Psoas muscle (tissue), 8 donors: ENCODE measurements around the gene ELMO1. TPM values are rescaled to one million over a fixed set of nuclear protein-coding genes. Genes with fewer than 3 reads are reported as not detected.

Experiments used
- ATAC-seq, 4 donors: fragments of 200-7000 bp; cut with Tn5 transposase; one replicate each; pipeline ENCODE4 v1.9.1; 2020; ENCODE audit warnings: moderate library complexity in 3 of 4, mild to moderate bottlenecking in 2 of 4
- DNase-seq, 2 donors: peaks; one replicate each; pipeline ENCODE4 v3.0.0-alpha.2; 2020
- H3K27ac ChIP-seq: fragments of 200-600 bp; one replicate; pipeline ENCODE4 v1.8.0; 2022
- H3K27me3 ChIP-seq, 3 donors: fragments of 200-600 bp in 1 of 3; one replicate each; pipeline versions ENCODE4 v1.6.1 to v1.8.0; 2013 to 2022; ENCODE audit warnings: low read length in 2 of 3, mild to moderate bottlenecking in 2 of 3, moderate library complexity in 1 of 3; ENCODE audit not compliant: insufficient read depth in 3 of 3
- H3K36me3 ChIP-seq, 2 donors: fragments of 200-600 bp in 1 of 2; one replicate each; pipeline versions ENCODE4 v1.6.1 to v1.8.0; 2013 to 2022; ENCODE audit warnings: low read depth in 1 of 2, mild to moderate bottlenecking in 1 of 2, moderate library complexity in 1 of 2; ENCODE audit not compliant: insufficient read depth in 1 of 2
- H3K4me1 ChIP-seq: fragments of 200-600 bp; one replicate; pipeline ENCODE4 v1.8.0; 2022
- H3K4me3 ChIP-seq: fragments of 200-600 bp; one replicate; pipeline ENCODE4 v1.8.0; 2022; ENCODE audit warnings: mild to moderate bottlenecking
- H3K9me3 ChIP-seq: fragments of 200-600 bp; one replicate; pipeline ENCODE4 v1.8.0; 2022
- CTCF ChIP-seq: fragments of 200-600 bp; IDR thresholded peaks from one replicate; pipeline ENCODE4 v1.8.0; 2022; ENCODE audit warnings: antibody characterized with exemption
- WGBS, 3 donors: extraction: QIAGEN DNeasy Blood & Tissue Kit; methylation state at CpG; one replicate each; pipeline versions ENCODE4 v1.1.6 to v1.1.7; 2013; 5-methylcytosine and 5-hydroxymethylcytosine counted together
- intact Hi-C, 2 donors: fragments of 100-400 bp; cut with DNase I; formaldehyde crosslinking; loops; one replicate each; pipeline versions ENCODE4 v1.11.0 to v1.14.2; 2022
- polyA plus RNA-seq, 3 donors: library from polyadenylated mRNA; stranded (reverse); fragments of 200-250 nt; gene quantifications; one replicate each; pipeline ENCODE4 v1.2.3, GENCODE V29; 2013
- total RNA-seq, 4 donors: library from RNA; stranded (reverse); fragmentation: NEBNext Ultra II Directional in 2 of 4; extraction: Animal tissue kit (Norgen Biotek cat#: 25700) in 2 of 4; gene quantifications; one replicate each; pipeline versions ENCODE4 v1.2.1 to v1.2.4, GENCODE V29; 2021 to 2023
- donor health status: healthy with polysubstance abuse.
- donor health status: DM: no; HTN: no; CAD: no; lungs with moderate emphysema.
- donor health status: Bipolar disorder and iron deficiency.
- donor health status: healthy.
- donor health status: DM: yes; HTN: yes; CAD: no.
- donor health status: DM: no; HTN: no; CAD: no.
- donor health status: DM: no; HTN: no; CAD: no.
- donor health status: DM: yes; HTN: yes; CAD: no.

The ELMO1 gene
- total and polyA plus RNA-seq, 7 donors: 2.8 to 8.1 (median 6.9) TPM

- ATAC-seq (no peak), DNase-seq (no peak)
- Histone ChIP-seq H3K27me3 (no peaks in the 10 kb centered on the region), H3K4me3 (no peak overlapping the region), H3K9me3 (no peaks in the 10 kb centered on the region), H3K27ac (no peak overlapping the region), H3K36me3 (no peaks in the 10 kb centered on the region), H3K4me1 (no peaks in the 10 kb centered on the region)
- TF ChIP-seq CTCF: no peak
- intact Hi-C loops: no loop called here
- WGBS, 3 donors: 69 to 74% (median 73%) methylated on average over 4 of the region's 4 CpGs
These were observed 392.3 kb downstream of the ELMO1 start for GRCh38 chr7:37056234-37056912.

GRCh38 chr7:37054624-37055241 is 393.9 kb downstream of the ELMO1 start:
- no peaks in the 10 kb centered on the region for H3K9me3 ChIP-seq
- ATAC-seq (no peak), DNase-seq (no peak)
- no peak for TF ChIP-seq CTCF
- intact Hi-C loops: no loop called here
- no peaks in the 10 kb centered on the region for H3K36me3 ChIP-seq
- H3K4me3 ChIP-seq: no peak overlapping the region
- H3K27me3 ChIP-seq: no peaks in the 10 kb centered on the region
- 86 to 94% (median 87%) methylated on average over 2 of the region's 2 CpGs for WGBS, 3 donors
- no peaks in the 10 kb centered on the region for H3K4me1 ChIP-seq
- H3K27ac ChIP-seq: no peak overlapping the region

GRCh38 chr7:37052705-37053104 is 396.0 kb downstream of the ELMO1 start:
- no peak overlapping the region for H3K4me3 ChIP-seq
- 25 to 30% (median 26%) methylated on average over 3 of the region's 3 CpGs for WGBS, 3 donors
- ATAC-seq: no peak

GRCh38 chr7:37050801-37051200 is 397.9 kb downstream of the ELMO1 start:
- H3K27me3 ChIP-seq: no peaks in the 10 kb centered on the region
- DNase-seq: no peak
- no peak for TF ChIP-seq CTCF
- H3K9me3 ChIP-seq: no peaks in the 10 kb centered on the region
- no peaks in the 10 kb centered on the region for H3K36me3 ChIP-seq
- no peaks in the 10 kb centered on the region for H3K4me1 ChIP-seq
- H3K4me3 ChIP-seq: no peak overlapping the region
- WGBS, 3 donors: 58 to 68% (median 59%) methylated on average over 1 of the region's 1 CpG
- intact Hi-C loops: no loop called here
- H3K27ac ChIP-seq: no peak overlapping the region
- ATAC-seq: no peak

More at GRCh38 chr7:37052705-37053104, 396.0 kb downstream of the ELMO1 start:
- DNase-seq: no peak
- H3K4me1 ChIP-seq: no peaks in the 10 kb centered on the region
- no peaks in the 10 kb centered on the region for H3K27me3 ChIP-seq
- TF ChIP-seq CTCF: no peak
- no peak overlapping the region for H3K27ac ChIP-seq
- no peaks in the 10 kb centered on the region for H3K9me3 ChIP-seq
- intact Hi-C loops: no loop called here
- H3K36me3 ChIP-seq: no peaks in the 10 kb centered on the region

- Histone ChIP-seq H3K27me3 (no peaks in the 10 kb centered on the region), H3K9me3 (no peaks in the 10 kb centered on the region), H3K4me3 (no peak overlapping the region), H3K4me1 (no peaks in the 10 kb centered on the region), H3K27ac (no peak overlapping the region), H3K36me3 (no peaks in the 10 kb centered on the region)
- TF ChIP-seq CTCF: no peak
- WGBS, 3 donors: 86 to 91% (median 91%) methylated on average over 3 of the region's 3 CpGs
- ATAC-seq: no peak
- intact Hi-C loops: no loop called here
- no peak for DNase-seq
These were observed 400.0 kb downstream of the ELMO1 start for GRCh38 chr7:37048674-37049073.
